Medulla oblongata (tissue), 1 donor: ENCODE data around the gene LZIC.
A peak's percentile ranks its signal among the peaks of the same experiment; 100 is the strongest.

ENCODE experiments used
- DNase-seq: peaks from one replicate; pipeline ENCODE4 v3.0.0-alpha.2; 2015; ENCODE audit errors: extremely low spot score

The LZIC gene

GRCh38 chr1:9910423-9911178 lies 32.6 kb downstream of the LZIC start:
- DNase-seq, result peak; percentile 99

DNA sequence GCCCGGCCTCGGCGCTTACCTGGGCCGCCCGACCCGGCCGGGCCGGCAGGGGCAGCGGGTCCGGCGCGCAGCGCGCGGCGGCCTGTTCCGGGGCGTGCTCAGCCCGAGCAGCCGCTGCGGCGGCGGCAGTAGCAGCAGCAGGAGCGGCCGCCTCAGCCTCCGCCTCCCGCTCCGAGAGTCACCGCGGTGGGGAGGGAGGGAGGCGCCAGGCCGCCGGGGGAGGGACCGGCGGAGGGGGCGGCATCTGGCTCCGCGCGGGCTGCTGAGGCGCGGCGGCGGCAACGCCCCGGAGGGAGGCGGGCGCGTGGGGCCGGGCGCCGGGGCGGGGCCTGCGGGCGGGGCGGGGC lies 33.1 kb downstream of the LZIC start, which contains the start of gene CTNNBIP1:
TSS of gene CTNNBIP1 (minus strand) at position 194 of the 347 bp plus-strand sequence. CDS start 38,205 bp downstream, outside the sequence.
- no peak for DNase-seq

DNA sequence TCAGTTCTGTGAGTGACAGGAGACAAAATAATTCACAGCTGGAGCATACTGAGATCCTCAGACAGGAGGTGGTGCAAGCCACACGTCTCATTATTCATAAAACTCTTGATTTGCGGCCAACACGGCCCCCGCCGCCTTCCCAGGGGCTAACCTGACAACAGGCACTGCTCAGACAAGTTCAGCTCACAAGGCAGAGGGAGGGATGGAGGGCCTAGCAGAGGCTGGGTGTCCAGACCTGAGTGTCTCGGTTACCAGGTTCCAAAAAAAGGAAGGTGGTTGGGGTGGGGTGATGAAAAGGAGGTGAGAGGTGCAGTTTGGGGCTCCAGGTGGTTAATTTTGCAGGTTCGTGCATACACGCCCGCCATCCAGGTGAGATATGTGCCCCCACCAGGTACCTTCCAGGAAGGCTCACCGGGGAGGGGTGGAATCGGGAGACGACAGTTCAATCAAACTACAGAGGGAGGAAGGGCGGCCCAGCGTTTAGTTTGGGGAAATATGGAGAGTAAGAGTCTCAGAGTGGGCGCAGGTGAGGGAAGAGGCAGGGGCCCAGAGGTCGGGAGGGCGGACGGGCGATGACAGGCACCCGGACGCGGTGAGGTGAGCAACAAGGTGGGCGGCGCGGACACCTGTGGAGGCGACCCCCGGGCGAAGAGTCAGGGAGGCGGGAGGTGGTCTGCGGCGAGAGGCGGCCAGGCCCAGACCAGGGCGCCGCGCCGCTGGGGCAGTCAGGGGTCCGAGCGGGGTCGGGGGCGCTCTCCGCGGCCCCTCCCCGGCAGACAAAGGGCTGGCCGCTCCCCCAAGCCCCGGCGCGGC lies 33.8 kb downstream of the LZIC start:
- DNase-seq, result no peak

- DNase-seq, result no peak
Measured at GRCh38 chr1:9908871-9909233, 34.3 kb downstream of the LZIC start.

DNA sequence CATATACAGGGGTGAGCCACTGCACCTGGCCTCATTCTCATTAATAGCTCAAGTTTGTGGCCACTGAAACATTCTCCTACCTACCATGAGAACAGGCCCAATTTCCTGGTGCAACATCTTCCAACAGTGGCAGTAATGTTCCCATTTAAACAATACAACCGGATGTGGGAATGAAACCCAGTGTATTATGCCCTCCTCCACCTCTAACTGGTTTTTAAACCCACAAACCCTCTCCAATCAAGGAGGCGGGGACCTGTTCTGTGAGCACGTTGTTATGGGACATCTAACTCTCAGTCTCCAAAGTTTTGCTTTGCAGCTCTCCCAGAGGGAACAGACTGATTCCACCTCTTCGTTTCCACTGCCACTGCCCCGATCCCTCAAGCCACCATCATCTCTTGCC lies 35.8 kb downstream of the LZIC start:
- no peak for DNase-seq

GRCh38 chr1:9906466-9906865 lies 36.7 kb downstream of the LZIC start:
- no peak for DNase-seq

DNA sequence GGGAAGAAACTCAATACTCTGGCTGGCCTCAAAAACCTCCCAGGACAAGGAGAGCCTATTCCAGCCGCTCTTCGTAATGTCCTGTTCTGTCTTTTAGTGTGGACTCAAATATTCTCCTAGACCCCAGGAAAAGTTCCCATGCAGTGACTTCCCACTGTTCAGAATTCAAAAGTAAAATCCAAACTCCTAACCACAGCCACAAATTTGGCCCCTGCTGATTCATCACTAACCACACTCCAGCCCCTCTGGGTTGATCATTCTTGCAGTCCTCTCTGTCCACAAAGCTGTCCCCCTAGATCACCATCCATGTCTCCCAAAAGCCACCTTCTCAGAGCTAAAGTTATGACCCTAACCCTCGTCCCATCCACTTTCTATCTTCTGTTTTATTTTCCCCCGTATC lies 38.2 kb downstream of the LZIC start:
- DNase-seq, result no peak

DNA sequence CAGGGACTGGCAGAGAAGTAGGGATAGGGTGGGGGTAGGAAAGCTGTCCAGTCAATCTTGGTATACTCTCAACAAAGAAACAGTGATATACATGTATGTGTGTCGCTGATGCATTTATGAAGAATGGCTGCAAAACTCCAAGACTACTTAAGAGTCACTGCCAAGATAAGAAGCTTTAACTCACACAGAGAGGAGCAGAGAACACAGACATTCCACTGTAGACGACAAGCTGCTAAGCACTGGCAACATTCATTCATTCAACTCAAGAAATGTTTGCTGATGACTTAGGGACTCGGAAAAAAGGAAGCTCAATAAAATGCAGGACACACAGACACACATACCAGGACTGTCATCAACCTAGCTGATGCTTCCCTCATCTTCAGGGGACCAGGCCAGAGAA lies 38.6 kb downstream of the LZIC start:
- DNase-seq, result no peak

DNA sequence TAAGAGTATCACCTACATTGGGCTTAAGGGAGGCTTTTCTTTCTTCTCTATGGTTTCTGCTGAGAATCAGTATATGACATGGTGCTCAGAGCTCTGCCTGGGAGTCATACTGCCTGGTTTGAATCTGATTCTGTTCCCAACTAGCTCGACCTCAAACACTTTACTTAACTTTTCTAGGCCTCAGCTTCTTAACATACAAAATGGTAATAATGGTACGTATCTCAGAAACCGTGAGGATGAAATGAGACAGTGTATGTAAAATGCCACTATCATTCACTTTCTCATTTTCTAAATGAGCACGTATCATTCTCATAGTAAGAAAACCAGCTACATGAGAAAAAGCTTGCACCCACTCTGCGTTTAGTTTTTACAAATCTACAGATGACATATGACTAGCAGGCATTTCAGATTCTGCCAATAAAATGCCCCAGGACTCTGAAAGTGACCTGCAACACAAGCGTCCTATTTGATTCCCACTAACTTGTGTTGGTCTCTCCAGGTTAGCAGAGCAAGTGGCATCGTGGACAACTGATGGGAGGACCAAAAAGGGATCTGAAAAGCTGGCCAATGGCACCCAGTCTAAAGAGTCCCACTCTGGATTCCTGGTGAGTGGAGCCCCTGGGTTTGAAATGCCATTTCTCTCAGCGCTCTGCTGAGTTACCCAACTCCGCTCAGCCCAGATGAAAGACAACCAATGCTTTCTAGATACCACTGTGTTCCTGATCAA lies 39.2 kb downstream of the LZIC start:
- DNase-seq, result no peak

DNA sequence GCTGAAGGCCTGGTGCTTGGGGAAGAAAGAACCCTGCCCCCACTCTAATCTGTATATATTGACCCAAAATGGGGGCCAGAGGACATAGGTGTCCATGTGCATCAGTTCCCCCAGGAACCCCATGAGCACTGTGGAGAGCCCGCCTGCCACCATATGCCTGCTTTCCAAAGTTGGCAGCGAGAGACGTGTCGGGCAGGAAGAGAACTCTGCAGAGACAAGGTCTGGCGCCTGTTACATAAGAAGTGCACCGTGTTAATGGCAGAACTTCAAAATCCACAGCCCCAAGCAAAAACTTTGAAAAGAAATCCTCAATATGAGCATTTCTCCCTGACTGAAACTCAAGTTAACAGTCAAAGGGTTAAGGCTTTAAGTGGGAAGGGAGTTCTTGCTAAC lies 41.1 kb downstream of the LZIC start:
- DNase-seq, result no peak

GRCh38 chr1:9901148-9902059 lies 41.8 kb downstream of the LZIC start:
- DNase-seq, result no peak

DNA sequence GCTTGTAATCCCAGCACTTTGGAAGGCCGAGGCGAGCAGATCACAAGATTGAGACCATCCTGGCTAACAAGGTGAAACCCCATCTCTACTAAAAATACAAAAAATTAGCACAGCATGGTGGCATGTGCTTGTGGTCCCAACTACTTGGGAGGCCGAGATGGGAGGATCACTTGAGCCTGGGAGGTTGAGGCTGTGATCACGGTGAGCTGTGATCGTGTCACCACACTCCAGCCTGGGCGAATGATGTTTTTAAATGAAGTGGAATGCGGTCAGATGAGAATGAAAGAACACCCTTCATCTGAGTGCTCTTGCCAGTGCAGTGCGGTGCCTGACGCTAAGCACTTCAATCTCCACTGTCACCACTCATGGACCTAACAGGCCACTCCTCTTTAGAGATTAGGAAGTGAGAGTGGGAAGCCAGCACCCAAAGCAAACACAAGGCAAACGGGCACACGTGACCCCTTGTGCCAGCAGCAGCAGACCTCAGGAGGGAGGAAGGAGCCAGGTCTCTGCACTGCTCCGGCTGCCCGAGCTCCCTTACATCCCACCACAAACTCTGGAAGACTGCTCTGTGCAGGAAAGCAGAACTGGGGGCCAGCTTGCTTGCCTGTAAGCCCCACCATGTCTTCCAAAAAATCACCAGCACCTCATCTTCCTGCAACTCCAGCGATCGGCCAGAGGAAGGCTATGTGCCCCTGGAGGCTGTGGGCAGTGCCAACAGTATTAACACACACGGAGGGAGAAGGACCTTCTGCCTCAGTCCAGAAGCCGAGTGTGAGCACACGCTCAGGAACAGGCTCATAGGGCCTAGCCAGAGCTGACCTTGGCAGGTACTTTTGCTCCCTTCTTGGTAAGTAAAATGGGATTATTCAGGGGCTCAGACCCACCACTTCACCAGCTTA lies 42.8 kb downstream of the LZIC start:
- peak; percentile 92 for DNase-seq

DNA sequence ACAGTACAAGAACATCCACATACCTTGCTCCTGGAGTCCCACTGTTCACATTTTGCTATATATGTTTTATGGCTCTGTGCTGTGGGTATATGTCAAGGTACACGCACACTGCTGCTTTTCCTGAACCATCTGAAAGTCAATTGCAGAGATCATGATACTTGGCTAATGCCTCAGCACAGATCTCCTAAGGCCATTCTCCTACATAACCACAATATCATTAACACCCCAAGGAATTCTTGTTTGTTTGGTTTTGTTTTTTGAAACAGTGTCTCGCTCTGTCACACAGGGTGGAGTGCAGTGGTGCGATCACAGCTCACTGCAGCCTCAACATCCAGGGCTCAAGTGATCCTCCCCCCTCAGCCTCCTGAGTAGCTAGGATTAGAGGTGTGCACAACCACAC lies 49.1 kb downstream of the LZIC start:
- no peak for DNase-seq

DNA sequence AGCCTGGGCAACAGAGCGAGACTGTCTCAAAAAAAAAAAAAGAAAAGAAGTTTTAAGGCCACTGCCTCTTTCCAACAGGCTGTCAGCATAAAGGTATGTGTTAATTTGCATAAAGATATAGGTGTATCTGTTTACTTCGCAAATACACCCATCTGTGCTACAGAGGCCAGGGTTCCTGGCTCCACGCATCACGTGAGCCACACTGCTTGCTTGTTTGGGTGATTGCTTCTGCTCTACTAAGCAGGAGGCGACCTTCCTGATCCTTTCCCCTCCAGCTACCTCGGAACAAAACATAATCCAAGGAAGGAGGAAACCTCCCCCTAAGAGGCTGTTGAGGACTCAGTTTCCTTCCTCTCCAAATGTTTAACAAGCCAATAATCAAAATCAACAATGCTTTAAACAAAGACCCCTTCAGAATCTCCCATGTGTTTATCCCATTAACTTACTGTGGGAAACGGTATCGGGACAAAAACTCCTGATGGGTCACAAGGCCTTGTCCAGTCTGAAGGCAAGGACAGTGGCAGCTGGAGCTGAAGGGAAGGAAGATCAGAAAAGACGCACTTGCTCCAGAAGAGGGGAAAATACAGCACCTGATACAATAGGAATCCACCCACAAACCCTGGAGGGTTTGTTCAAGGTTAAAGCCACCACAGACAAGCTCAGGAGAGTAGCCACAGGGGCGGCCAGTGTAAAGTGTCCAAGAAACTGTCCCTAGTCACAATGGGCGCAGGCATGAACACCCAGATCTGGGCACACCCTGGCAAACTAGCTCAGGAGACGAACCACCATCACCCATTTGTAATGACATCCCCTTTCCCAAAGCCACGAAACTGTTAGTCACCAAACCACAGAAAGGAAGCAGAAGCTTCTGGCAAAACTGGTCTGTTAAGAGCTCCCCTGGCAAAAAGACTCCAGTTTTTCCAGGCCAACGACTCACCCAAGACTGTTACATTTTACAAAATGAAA lies 50.3 kb downstream of the LZIC start:
- DNase-seq, result peak; percentile 70

DNA sequence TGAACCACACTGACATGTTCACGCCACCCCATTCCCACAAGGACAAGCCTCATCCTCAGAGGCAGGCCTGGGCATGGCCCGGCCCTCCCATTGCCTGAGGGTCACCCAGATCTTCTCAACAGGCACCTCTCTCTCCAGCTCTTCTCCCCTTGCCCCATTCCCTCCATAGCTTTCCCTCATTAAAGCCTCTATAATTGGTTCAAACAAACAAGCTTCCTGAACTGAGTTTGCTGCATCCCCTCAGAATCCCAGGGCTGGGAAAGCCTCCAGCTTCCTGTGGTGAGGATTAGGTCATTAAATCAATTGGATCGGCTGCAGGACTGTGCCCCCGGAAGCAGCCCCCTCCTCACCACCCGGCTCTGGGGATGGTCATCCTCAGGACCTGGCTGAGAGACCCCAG lies 52.0 kb downstream of the LZIC start:
- no peak for DNase-seq

DNA sequence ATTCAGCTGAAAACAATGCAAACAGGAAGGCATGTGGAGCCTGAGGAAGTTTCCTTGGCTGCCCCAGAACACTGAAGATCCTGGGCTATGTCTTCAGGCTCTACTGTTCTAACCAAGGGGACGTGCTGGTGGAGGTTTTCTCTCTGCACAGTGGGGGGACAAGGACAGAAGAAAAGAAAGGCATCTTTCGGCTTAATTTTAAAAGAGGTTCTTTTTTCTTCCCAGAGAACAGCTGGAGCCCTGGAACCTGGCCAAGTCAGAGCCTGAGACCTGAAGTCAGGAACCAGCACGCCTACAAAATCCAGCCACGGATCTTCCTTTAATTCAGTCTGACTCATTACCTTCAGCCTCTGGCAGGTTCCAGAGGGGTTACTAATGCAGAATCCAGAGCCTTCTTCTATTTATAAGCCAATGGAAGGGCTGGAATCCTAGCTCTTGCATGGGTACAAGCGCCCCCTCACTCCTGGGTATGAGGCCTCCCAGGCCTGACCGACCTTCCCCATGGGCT lies 52.9 kb downstream of the LZIC start:
- no peak for DNase-seq

DNA sequence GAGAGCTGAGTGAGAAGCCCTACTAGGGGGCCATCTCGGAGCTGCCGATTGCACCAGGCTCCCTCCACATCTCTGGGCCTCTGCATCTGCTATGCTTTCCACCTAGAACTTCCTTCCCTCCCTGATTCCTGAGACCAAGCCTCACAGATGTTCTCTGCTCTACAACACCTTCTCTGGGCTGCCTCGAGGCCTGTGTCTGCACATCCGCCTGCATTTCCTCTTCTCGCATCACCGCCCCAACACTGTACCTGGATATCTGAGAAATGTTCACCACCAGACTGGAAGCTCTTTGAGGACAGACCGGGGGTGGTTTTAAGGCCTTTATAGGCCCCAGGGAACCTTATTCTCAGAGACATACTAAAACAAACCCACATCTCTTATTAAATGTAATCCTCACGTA lies 53.8 kb downstream of the LZIC start:
- DNase-seq, result no peak

DNA sequence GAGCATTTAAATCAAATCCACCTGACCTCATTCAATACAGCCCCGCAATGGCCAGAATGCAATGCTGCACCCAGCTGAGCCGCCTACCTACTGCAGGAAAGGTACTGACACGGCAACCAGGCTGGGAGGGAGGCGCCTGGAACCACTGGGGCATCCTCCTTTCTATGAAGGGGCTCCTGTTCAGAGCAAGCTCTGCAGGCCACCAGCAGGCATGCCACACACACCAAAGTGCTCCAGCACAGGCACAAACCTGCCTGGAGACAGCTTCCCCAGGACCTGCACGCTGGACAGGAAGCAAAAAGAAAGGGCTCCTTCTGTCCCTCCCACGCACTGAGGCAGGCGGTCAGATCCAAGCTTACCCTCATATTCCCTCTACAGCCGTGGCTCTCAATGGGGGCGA lies 54.3 kb downstream of the LZIC start:
- no peak for DNase-seq

GRCh38 chr1:9887070-9887469 lies 56.1 kb downstream of the LZIC start:
- DNase-seq, result no peak
